T-helper 9 cell (primary cell): ENCODE measurements around the gene MT1M.
"Not testable (repeated sequence)": the region's sequence is repeated elsewhere in the genome, so short reads cannot be mapped to it uniquely, and the experiment has no call there.

Source experiments
- DNase-seq: peaks from one replicate; pipeline ENCODE4 v3.0.0-alpha.2; 2020

The MT1M gene

DNA sequence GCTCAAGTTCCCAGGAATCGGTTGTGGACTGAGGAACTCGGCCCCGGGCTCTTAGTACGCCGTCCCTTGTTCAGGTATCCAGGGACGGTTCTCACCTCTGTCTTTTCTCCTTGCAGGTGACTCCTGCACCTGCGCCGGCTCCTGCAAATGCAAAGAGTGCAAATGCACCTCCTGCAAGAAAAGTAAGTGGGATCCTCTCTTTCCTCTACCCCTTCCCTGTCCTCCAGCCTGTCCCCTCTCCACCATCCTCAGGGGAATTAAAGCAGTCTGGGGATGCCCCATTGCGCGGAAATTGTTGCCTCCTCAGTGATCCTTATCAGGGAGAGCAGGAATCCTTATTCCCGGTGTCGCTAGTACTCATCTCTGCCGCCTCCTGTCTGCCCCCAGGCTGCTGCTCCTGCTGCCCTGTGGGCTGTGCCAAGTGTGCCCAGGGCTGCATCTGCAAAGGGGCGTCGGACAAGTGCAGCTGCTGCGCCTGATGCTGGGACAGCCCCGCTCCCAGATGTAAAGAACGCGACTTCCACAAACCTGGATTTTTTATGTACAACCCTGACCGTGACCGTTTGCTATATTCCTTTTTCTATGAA lies 23.5 kb upstream of the MT1M start:
- no peak for DNase-seq

GRCh38 chr16:56609463-56609921 lies 23.0 kb upstream of the MT1M start:
- DNase-seq: peak; percentile 60

DNA sequence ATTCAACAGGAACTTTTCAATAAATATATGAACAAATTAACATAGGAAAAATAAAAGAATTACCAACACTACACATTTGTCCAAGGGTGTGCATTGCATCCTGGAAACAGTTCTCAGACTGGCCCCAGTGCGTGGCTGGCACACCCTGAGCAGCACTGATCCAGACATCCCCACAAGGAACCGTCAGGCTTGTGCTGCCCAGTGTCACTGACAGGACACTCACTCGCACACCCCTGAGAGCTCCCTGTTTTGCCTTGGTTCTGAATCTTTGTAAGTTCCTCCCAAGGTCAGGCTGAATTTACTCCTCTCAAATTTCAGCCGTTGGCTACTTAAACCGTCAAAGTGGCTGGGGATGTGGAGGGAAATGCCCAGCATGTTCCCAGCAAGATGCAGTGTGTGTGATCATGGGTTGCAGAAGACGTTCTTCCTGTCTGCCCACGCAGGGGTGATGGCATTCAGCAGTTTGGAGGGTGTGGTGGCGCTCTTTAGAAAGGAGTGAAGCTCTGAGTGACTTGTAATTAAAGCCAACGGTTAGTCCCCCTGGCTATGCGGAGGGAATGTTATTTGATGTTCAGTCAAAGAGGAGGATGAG lies 22.3 kb upstream of the MT1M start:
- peak; percentile 48 for DNase-seq

DNA sequence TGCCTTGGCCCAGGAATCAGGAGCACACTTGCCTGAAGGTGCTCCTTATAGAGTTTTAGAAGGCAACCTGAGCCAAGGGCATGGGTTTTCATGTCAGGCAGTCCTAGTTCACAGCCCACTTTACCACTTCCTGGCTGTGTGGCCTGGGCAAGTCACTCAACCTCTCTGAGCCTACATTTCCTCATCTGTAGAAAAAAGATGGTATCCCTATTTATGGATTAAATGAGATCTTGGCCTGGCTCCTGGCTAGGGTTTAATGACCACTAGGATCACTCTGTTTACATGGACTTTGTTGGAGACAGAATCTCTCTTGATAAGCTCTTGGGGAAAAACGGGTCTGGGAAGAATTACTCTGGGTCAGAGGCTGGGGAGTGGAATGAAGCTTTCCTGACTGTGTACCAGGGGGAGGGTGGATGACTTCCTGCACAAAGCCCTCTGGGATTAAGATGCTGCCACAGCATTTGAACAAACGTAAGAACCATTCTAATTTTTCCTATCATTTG lies 21.8 kb upstream of the MT1M start:
- no peak for DNase-seq

DNA sequence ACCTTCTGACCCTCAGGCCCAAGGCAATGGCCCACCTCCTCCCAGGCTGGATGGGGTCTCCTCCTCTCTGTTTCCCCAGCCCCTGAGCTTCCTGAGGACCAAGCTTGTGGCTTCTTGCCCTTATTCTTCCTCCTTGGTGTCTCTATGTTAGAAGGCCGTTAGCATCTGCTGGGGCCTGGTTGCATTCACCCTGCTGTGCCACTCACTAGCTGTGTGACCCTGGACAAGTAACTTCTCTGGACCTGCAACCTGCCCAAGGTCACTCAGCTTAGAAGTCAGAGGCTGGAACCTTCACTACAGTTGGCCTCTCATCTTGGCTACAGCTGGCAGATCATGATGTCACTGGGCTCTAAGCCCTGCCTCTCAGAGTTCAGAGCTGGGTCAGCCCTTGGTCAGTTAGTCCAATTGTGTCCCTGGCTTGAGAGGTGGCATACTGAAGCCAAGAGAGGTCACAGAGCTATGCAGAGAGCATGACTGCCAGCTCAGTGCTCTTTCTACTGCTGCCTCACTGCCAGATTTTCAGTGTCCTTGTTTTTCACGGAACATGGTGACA lies 21.1 kb upstream of the MT1M start:
- DNase-seq: no peak

DNA sequence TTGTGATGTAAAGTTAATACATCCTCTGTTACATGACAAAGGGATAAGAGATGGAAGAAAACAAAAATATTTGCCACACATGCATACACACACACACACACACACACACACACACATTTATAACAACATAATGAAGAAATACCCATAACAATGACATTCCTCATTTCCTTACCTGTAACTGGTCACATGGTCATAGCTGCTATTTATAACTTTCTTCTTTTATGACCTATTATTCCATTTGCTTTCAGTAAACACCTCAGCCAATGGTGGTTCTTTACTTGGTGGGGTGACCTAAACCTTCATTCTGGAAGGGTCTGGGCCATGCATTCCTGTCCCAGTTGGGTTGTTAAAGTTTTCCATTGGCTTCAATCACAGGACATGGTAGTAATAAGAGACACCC lies 18.8 kb upstream of the MT1M start:
- no peak for DNase-seq

DNA sequence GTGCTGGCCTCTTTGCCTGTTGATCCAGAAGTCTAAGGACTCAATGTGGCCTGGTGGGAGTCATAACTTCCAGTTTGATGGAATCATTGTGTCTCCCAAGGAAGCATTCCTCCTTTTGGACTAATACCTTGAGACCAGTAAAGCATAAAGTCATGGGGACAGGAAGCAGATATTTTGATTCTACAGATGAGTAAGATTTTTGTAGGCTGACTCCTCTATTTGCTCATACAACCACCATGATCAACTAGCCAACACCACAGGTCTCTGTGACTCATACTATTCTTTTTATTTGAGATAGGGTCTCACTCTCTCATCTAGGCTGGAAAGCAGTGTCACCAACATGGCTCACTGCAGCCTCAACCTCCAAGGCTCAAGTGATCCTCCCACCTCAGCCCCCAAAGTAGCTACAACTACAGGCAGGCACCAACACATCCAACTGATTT lies 17.9 kb upstream of the MT1M start:
- DNase-seq: no peak

GRCh38 chr16:56615353-56615752 lies 17.1 kb upstream of the MT1M start:
- no peak for DNase-seq

- no peak for DNase-seq
These were observed 15.7 kb upstream of the MT1M start for GRCh38 chr16:56616608-56617211.

- DNase-seq: peak; percentile 38
These were observed 15.0 kb upstream of the MT1M start for GRCh38 chr16:56617212-56618085.

DNA sequence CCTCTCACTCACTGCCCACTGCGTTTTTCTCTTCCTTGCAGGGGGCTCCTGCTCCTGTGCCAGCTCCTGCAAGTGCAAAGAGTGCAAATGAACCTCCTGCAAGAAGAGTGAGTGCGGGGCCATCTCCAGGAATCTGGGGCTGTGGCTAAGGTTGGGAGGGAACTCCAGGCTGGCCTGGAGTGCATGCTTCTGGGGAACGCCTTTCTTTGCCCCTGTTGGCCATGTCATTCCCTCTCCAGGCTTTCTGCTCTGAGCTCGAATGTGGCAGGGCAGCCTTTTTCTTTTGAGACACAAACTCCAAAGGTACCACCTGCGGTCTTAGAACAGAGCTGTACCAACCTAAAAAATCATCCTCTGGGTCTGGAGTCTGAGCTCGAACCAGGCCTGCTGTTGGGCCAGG lies 14.3 kb upstream of the MT1M start:
- DNase-seq: no peak

- DNase-seq: no peak
These were observed 12.0 kb upstream of the MT1M start for GRCh38 chr16:56620339-56620897.

GRCh38 chr16:56621665-56622445 lies 10.6 kb upstream of the MT1M start:
- DNase-seq: not testable (repeated sequence)

DNA sequence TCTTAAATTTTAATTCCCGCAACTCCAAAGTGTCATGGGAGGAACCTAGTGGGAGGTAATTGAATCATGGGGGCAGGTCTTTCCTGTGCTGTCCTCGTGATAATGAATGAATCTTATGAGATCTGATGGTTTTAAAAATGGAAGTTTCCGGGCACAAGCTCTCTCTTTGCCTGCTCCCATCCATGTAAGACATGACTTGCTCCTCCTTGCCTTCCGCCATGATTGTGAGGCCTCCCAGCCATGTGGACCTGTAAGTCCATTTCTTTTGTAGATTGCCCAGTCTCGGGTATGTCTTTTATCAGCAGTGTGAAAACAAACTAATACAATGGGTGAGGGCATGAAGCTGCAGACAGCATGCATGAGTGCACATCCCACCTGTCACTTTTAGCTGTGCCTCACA lies 9.3 kb upstream of the MT1M start:
- DNase-seq: not testable (repeated sequence)

- DNase-seq: no peak
These were observed 8.8 kb upstream of the MT1M start for GRCh38 chr16:56623637-56624036.

DNA sequence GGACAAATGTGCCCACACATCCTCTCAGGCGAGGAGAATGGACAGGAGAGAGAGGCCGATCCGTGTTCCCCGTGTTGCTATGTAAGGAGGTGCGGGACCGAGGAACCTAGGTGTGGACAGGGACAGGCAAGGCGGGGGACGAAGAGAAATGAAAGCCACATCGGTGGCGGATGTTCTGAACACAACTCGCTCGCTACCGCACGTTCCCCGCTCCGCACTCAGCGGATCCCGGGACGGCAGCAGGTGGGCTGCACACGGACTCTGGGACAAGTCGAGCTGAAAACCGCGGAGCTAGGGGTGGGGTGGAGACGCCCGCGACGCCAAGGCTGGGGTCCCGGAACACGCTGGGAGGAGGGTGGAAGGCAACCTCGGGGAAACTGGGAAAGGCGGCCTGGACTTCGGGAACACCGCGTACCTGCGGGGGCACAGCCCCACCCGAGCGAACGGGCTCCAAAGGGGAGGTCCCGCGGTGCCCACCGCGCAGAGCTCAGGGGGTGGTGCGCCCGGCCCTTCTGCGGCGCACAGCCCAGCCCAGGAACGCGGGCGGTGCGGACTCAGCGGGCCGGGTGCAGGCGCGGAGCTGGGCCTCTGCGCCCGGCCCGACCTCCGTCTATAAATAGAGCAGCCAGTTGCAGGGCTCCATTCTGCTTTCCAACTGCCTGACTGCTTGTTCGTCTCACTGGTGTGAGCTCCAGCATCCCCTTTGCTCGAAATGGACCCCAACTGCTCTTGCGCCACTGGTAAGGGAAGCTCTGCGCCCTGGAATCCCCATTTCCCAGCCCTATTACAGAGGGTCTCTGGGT lies 7.1 kb upstream of the MT1M start, which contains the start of gene MT1E:
Gene MT1E (plus strand): TSS at position 642 of the 803 bp plus-strand sequence. CDS start 71 bp downstream, at position 713.
- no peak for DNase-seq

GRCh38 chr16:56625943-56626654 lies 6.4 kb upstream of the MT1M start:
- DNase-seq: no peak

DNA sequence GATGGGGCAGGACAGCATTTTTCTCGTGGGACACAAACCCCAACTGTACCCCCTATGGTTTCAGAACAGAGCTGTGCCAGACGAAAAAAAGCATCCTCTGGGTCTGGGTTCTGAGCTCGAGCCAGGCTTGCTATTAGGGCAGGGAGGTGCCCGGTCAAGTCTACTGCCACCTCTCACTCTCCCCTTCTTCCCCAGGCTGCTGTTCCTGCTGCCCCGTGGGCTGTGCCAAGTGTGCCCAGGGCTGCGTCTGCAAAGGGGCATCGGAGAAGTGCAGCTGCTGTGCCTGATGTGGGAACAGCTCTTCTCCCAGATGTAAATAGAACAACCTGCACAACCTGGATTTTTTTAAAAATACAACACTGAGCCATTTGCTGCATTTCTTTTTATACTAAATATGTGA lies 5.8 kb upstream of the MT1M start:
- no peak for DNase-seq

- no peak for DNase-seq
These were observed 3.7 kb upstream of the MT1M start for GRCh38 chr16:56628486-56629350.
